GM23248 (cell line): ENCODE data around the gene RAD21L1.

ENCODE experiments used
- EZH2 ChIP-seq: fragments of 200-600 bp; sonication (generic); IDR thresholded peaks from 2 replicates; pipeline ENCODE4 v1.6.1; 2018; ENCODE audit warnings: antibody characterized with exemption, mild to moderate bottlenecking; ENCODE audit not compliant: insufficient read depth, poor library complexity, severe bottlenecking
- EZH2phosphoT487 ChIP-seq: fragments of 200-600 bp; sonication (generic); IDR thresholded peaks from 2 replicates; pipeline ENCODE4 v1.6.1; 2018; ENCODE audit warnings: antibody characterized with exemption, moderate library complexity, mild to moderate bottlenecking, low read depth; ENCODE audit not compliant: insufficient read depth

DNA sequence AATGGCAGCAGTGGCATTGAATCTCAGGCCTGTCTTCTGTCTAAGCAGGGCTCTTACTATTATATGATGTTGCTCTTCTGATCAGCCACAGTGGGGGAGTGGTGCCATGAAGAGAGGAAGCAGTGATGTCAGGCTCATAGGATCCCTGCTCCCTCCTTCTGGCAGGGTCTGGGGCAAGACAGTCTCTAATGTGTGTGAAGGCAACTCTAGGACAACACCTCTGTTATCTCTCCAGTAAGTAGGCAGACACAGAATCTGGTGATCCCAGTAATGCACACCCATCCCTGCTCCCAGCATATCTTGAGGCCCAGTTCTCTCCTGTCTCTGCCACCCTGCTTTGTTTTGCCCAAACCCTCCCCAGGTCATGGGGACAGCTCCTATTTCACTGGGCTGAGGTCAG lies 13.8 kb upstream of the RAD21L1 start:
- no peak for TF ChIP-seq EZH2
- no peak for TF ChIP-seq EZH2phosphoT487
